IMR-90 (cell line): ENCODE measurements around the gene L3MBTL3. TPM values are rescaled to one million over a fixed set of nuclear protein-coding genes. Genes with fewer than 3 reads are reported as not detected.

Experiments used
- ATAC-seq: fragments of 200-7000 bp; cut with Tn5 transposase; 2 replicates; pipeline ENCODE4 v1.9.1; 2020; ENCODE audit warnings: low read depth, mild to moderate bottlenecking, moderate library complexity
- BruUV-seq: library from RNA; stranded (reverse); fragments of 400-500 nt; replicated peaks from 2 replicates; lab custom pipeline; 2021; lab: Mats Ljungman, UMichigan
- CTCF ChIA-PET: fragments of 300-600 bp; formaldehyde crosslinking; extraction: SDS; loops from one replicate; lab custom pipeline; 2021; ENCODE audit warnings: antibody characterized with exemption; lab: Yijun Ruan, JAX
- POLR2A ChIA-PET: fragments of 300-600 bp; sonication (Branson Sonifier 250); formaldehyde crosslinking; loops from one replicate; lab custom pipeline; 2022; ENCODE audit warnings: antibody characterized with exemption; ENCODE audit not compliant: unreplicated experiment; lab: Charles Lee
- DNase-seq: peaks from one replicate; pipeline ENCODE4 v3.0.0; 2013
- H2AFZ ChIP-seq: replicated peaks from 2 replicates; pipeline ENCODE3; 2013; ENCODE audit warnings: low read length, mild to moderate bottlenecking; ENCODE audit not compliant: poor library complexity
- H2AK5ac ChIP-seq: 2 replicates; pipeline ENCODE4 v1.6.1; 2013; ENCODE audit warnings: low read depth, low read length, inconsistent platforms
- H2AK9ac ChIP-seq: replicated peaks from 2 replicates; pipeline ENCODE3; 2013; ENCODE audit warnings: mild to moderate bottlenecking, low read depth, low read length, moderate library complexity; ENCODE audit not compliant: poor library complexity
- H2BK120ac ChIP-seq: 2 replicates; pipeline ENCODE4 v1.6.1; 2013; ENCODE audit warnings: low read depth, low read length, inconsistent platforms
- H2BK15ac ChIP-seq: 3 replicates; pipeline ENCODE4 v1.6.1; 2013; ENCODE audit warnings: low read depth, low read length, inconsistent platforms
- H2BK20ac ChIP-seq: 2 replicates; pipeline ENCODE4 v1.6.1; 2013; ENCODE audit warnings: low read depth, mild to moderate bottlenecking, inconsistent platforms, low read length, moderate library complexity
- H2BK5ac ChIP-seq: 2 replicates; pipeline ENCODE4 v1.6.1; 2013; ENCODE audit warnings: mild to moderate bottlenecking, low read depth, low read length, inconsistent platforms; ENCODE audit not compliant: poor library complexity, severe bottlenecking
- H3K14ac ChIP-seq: replicated peaks from 2 replicates; pipeline ENCODE4 v1.6.1; 2013; ENCODE audit warnings: low read depth, low read length, inconsistent platforms
- H3K18ac ChIP-seq: 2 replicates; pipeline ENCODE4 v1.6.1; 2013; ENCODE audit warnings: low read depth, low read length, control low read depth
- H3K23ac ChIP-seq: 2 replicates; pipeline ENCODE4 v1.6.1; 2013; ENCODE audit warnings: low read depth, low read length, inconsistent platforms
- H3K27ac ChIP-seq: 2 replicates; pipeline ENCODE4 v1.5.1; 2013; ENCODE audit warnings: mild to moderate bottlenecking, control low read depth, low read length; ENCODE audit not compliant: insufficient read depth
- H3K27me3 ChIP-seq: 2 replicates; pipeline ENCODE4 v1.6.1; 2013; ENCODE audit warnings: low read length; ENCODE audit not compliant: control insufficient read depth, insufficient read depth
- H3K36me3 ChIP-seq: 2 replicates; pipeline ENCODE4 v1.6.1; 2013; ENCODE audit warnings: low read length, mixed read lengths; ENCODE audit not compliant: control insufficient read depth, insufficient read depth
- H3K4ac ChIP-seq: 2 replicates; pipeline ENCODE4 v1.6.1; 2013; ENCODE audit warnings: low read depth, low read length, inconsistent platforms
- H3K4me1 ChIP-seq: 2 replicates; pipeline ENCODE4 v1.6.1; 2013; ENCODE audit warnings: low read length, mixed read lengths; ENCODE audit not compliant: control insufficient read depth, insufficient read depth
- H3K4me2 ChIP-seq: 2 replicates; pipeline ENCODE4 v1.6.1; 2013; ENCODE audit warnings: low read depth, mild to moderate bottlenecking, control low read depth, low read length, moderate library complexity
- H3K4me3 ChIP-seq: 2 replicates; pipeline ENCODE4 v1.5.1; 2013; ENCODE audit warnings: low read depth, mild to moderate bottlenecking, control low read depth, low read length, moderate library complexity; ENCODE audit not compliant: insufficient read depth
- H3K56ac ChIP-seq: 2 replicates; pipeline ENCODE4 v1.6.1; 2013; ENCODE audit warnings: low read length, inconsistent platforms; ENCODE audit not compliant: insufficient read depth; ENCODE audit errors: extremely low read depth
- H3K79me1 ChIP-seq, 2 experiments: 2 replicates each; pipeline ENCODE4 v1.6.1; 2013; ENCODE audit warnings: low read length in 2 of 2, inconsistent platforms in 1 of 2, low read depth in 1 of 2
- H3K9ac ChIP-seq: 2 replicates; pipeline ENCODE4 v1.6.1; 2013; ENCODE audit warnings: low read depth, low read length, control low read depth
- H3K9me1 ChIP-seq: 2 replicates; pipeline ENCODE4 v1.6.1; 2013; ENCODE audit warnings: low read length, inconsistent platforms; ENCODE audit not compliant: insufficient read depth
- H3K9me3 ChIP-seq: 2 replicates; pipeline ENCODE4 v1.6.1; 2013; ENCODE audit warnings: low read length; ENCODE audit not compliant: control insufficient read depth, insufficient read depth
- H4K20me1 ChIP-seq: 2 replicates; pipeline ENCODE4 v1.6.1; 2013; ENCODE audit warnings: low read length, inconsistent platforms; ENCODE audit not compliant: insufficient read depth
- H4K5ac ChIP-seq: 2 replicates; pipeline ENCODE4 v1.6.1; 2013; ENCODE audit warnings: mild to moderate bottlenecking, low read depth, low read length, control low read depth
- H4K8ac ChIP-seq, 2 experiments: 2 replicates each; pipeline ENCODE4 v1.6.1; 2013; ENCODE audit warnings: low read depth in 2 of 2, low read length in 2 of 2, control low read depth in 1 of 2, inconsistent platforms in 1 of 2
- H4K91ac ChIP-seq: 2 replicates; pipeline ENCODE4 v1.6.1; 2013; ENCODE audit warnings: low read depth, low read length, inconsistent platforms; ENCODE audit not compliant: insufficient read depth
- BHLHE40 ChIP-seq: fragments of 150-350 bp; IDR thresholded peaks from 2 replicates; pipeline ENCODE4 v1.6.1; 2016; ENCODE audit warnings: mild to moderate bottlenecking, low read depth, low read length
- CEBPB ChIP-seq: IDR thresholded peaks from 2 replicates; pipeline ENCODE4 v1.6.1; 2012; ENCODE audit warnings: low read depth, low read length, improper control_type of control experiment
- CHD1 ChIP-seq: IDR thresholded peaks from 2 replicates; pipeline ENCODE4 v1.6.1; 2012; ENCODE audit warnings: low read depth, low read length, improper control_type of control experiment
- FOS ChIP-seq: fragments of 150-350 bp; IDR thresholded peaks from 2 replicates; pipeline ENCODE4 v1.6.1; 2016; ENCODE audit warnings: low read depth, low read length
- MAFK ChIP-seq: IDR thresholded peaks from 2 replicates; pipeline ENCODE4 v1.6.1; 2012; ENCODE audit warnings: low read depth, low read length, improper control_type of control experiment
- MXI1 ChIP-seq: IDR thresholded peaks from 2 replicates; pipeline ENCODE4 v1.6.1; 2012; ENCODE audit warnings: low read depth, mild to moderate bottlenecking, low read length, moderate library complexity, borderline replicate concordance
- NFE2L2 ChIP-seq: fragments of 150-350 bp; IDR thresholded peaks from 2 replicates; pipeline ENCODE4 v1.6.1; 2016; ENCODE audit warnings: low read depth, mild to moderate bottlenecking, low read length
- POLR2A ChIP-seq: IDR thresholded peaks from 2 replicates; pipeline ENCODE4 v1.6.1; 2012; ENCODE audit warnings: mild to moderate bottlenecking, low read depth, low read length
- RAD21 ChIP-seq: IDR thresholded peaks from 2 replicates; pipeline ENCODE4 v1.6.1; 2012; ENCODE audit warnings: low read length, improper control_type of control experiment
- RCOR1 ChIP-seq: IDR thresholded peaks from 2 replicates; pipeline ENCODE4 v1.6.1; 2012; ENCODE audit warnings: mild to moderate bottlenecking, low read length, improper control_type of control experiment; ENCODE audit not compliant: insufficient replicate concordance
- RFX5 ChIP-seq: IDR thresholded peaks from 2 replicates; pipeline ENCODE4 v1.8.0; 2012; ENCODE audit warnings: low read depth, mild to moderate bottlenecking, low read length, moderate library complexity
- SMC3 ChIP-seq: fragments of 150-350 bp; IDR thresholded peaks from 2 replicates; pipeline ENCODE4 v1.6.1; 2016; ENCODE audit warnings: low read depth, mild to moderate bottlenecking, antibody characterized with exemption, low read length, moderate library complexity
- WGBS, 2 experiments: methylation state at CpG; one replicate each; pipeline versions ENCODE4 v1.1.5 to v1.1.7; 2013; ENCODE audit warnings: missing lambda C conversion rate in 2 of 2; ENCODE audit not compliant: insufficient read length in 1 of 2; ENCODE audit errors: extremely low coverage in 2 of 2; 5-methylcytosine and 5-hydroxymethylcytosine counted together
- dilution Hi-C: fragments of 300-500 bp; cut with HindIII; formaldehyde crosslinking; loops from one replicate; pipeline ENCODE4 v1.14.3; 2018; ENCODE audit warnings: low sequenced_read_pairs; ENCODE audit not compliant: unreplicated experiment
- in situ Hi-C: fragments of 300-500 bp; cut with MboI; formaldehyde crosslinking; loops from 3 replicates; pipeline ENCODE4 v1.14.3; 2019; ENCODE audit warnings: low sequenced_read_pairs, inconsistent platforms, mixed read lengths
- intact Hi-C: fragments of 100-400 bp; cut with micrococcal nuclease; formaldehyde crosslinking; loops from 2 replicates; pipeline ENCODE4 v1.10.0; 2022
- polyA plus RNA-seq, 3 experiments: library from polyadenylated mRNA; depleted of rRNA; stranded (reverse); fragments of >200 nt; gene quantifications; 2 replicates each; pipeline ENCODE4 v1.2.3, GENCODE V29; 2012; ENCODE audit warnings: low replicate concordance in 1 of 3
- total RNA-seq: library from RNA; depleted of rRNA; stranded (reverse); fragments of >200 nt; gene quantifications from 2 replicates; pipeline ENCODE4 v1.2.3, GENCODE V29; 2012
- TF ChIP-seq, protein P1 (sequence below): fragments of 150-350 bp; IDR thresholded peaks from 2 replicates; pipeline ENCODE4 v1.6.1; 2017; ENCODE audit warnings: mild to moderate bottlenecking, antibody characterized with exemption, low read length, low read depth
- TF ChIP-seq, protein P2 (sequence below): conservative IDR thresholded peaks from 2 replicates; pipeline ENCODE4 v1.5.1; 2012; ENCODE audit warnings: mild to moderate bottlenecking, low read depth, low read length, improper control_type of control experiment
- TF ChIP-seq, protein P3 (sequence below): fragments of 150-350 bp; IDR thresholded peaks from 2 replicates; pipeline ENCODE4 v1.6.1; 2016; ENCODE audit warnings: low read depth, mild to moderate bottlenecking, low read length, moderate library complexity, borderline replicate concordance

L3MBTL3 gene
- total and polyA plus RNA-seq, 2 of the 4 experiments (the other 2 are of a cell fraction): 7.2 to 10.9 TPM

DNA sequence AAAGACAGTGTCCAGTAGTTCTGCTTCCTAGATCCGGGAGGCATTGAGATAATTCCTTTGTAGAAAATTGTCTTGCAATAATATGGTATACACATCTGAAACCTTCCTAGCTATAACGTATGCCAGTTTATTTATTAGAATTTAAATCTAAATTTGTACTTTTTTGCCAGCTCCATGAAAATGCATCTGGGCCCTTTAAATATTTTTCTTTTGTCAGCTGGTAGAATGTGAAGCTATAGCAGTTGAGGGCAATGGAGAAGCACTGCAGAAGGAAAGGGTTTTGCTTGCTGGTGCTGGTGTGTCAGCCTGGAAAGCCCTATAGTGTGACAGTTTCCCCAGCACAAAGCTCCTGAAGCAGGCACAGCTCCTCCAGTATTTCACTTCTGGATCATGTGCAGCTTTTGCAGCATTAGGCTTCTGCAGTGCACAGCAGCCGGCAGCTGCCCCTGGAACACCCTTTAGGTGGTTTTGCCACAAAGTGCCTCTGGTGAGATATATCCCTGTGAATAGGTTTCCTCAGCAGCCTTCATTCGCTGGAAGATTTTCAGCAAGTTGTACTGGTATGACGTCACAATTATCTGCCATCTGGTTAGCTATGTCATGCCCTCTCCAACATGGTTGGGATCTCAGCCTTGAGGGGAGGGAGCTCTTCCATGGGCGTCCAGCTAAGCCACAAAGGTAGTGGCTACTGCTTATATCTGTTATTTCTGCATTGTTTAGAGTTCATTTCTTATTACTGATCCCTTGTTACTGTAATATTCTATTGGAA lies 40.0 kb upstream of the L3MBTL3 start:
- no peaks in the 10 kb centered on the region for H3K79me1 ChIP-seq
- TF ChIP-seq, protein P1, sequence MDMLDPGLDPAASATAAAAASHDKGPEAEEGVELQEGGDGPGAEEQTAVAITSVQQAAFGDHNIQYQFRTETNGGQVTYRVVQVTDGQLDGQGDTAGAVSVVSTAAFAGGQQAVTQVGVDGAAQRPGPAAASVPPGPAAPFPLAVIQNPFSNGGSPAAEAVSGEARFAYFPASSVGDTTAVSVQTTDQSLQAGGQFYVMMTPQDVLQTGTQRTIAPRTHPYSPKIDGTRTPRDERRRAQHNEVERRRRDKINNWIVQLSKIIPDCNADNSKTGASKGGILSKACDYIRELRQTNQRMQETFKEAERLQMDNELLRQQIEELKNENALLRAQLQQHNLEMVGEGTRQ: no peak
- TF ChIP-seq, protein P2, sequence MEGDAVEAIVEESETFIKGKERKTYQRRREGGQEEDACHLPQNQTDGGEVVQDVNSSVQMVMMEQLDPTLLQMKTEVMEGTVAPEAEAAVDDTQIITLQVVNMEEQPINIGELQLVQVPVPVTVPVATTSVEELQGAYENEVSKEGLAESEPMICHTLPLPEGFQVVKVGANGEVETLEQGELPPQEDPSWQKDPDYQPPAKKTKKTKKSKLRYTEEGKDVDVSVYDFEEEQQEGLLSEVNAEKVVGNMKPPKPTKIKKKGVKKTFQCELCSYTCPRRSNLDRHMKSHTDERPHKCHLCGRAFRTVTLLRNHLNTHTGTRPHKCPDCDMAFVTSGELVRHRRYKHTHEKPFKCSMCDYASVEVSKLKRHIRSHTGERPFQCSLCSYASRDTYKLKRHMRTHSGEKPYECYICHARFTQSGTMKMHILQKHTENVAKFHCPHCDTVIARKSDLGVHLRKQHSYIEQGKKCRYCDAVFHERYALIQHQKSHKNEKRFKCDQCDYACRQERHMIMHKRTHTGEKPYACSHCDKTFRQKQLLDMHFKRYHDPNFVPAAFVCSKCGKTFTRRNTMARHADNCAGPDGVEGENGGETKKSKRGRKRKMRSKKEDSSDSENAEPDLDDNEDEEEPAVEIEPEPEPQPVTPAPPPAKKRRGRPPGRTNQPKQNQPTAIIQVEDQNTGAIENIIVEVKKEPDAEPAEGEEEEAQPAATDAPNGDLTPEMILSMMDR: no peak
- TF ChIP-seq RAD21 (no peak), BHLHE40 (no peak), RCOR1 (no peak), RFX5 (no peak), FOS (no peak), POLR2A (no peak), MXI1 (no peak), CEBPB (no peak), SMC3 (no peak), NFE2L2 (no peak), MAFK (no peak), CHD1 (no peak)
- TF ChIP-seq, protein P3, sequence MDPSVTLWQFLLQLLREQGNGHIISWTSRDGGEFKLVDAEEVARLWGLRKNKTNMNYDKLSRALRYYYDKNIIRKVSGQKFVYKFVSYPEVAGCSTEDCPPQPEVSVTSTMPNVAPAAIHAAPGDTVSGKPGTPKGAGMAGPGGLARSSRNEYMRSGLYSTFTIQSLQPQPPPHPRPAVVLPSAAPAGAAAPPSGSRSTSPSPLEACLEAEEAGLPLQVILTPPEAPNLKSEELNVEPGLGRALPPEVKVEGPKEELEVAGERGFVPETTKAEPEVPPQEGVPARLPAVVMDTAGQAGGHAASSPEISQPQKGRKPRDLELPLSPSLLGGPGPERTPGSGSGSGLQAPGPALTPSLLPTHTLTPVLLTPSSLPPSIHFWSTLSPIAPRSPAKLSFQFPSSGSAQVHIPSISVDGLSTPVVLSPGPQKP: no peak
- H3K23ac ChIP-seq: no peak overlapping the region
- H2BK5ac ChIP-seq: no peak overlapping the region
- ATAC-seq: no peak
- in situ Hi-C loops: no loop called here
- POLR2A ChIA-PET: no interaction called here
- H2BK15ac ChIP-seq: no peak overlapping the region
- no peak for DNase-seq
- H2AK9ac ChIP-seq: no peak overlapping the region
- no peak overlapping the region for H3K4ac ChIP-seq
- no peak overlapping the region for H3K4me3 ChIP-seq
- no peaks in the 10 kb centered on the region for H4K20me1 ChIP-seq
- peaks cover 15% of the 10 kb centered on the region for H3K9me3 ChIP-seq
- H3K9ac ChIP-seq: no peak overlapping the region
- CTCF ChIA-PET: interaction anchor here (0.5 to 1.1 kb wide), 2 partner anchors 114 to 203 kb away, joined by 3 read pairs; no protein-coding TSS in a partner anchor
- no peak overlapping the region for H2BK20ac ChIP-seq
- no peak overlapping the region for H4K5ac ChIP-seq
- H4K8ac ChIP-seq: no peak overlapping the region
- intact Hi-C loops: no loop called here
- WGBS, 2 experiments: 100% methylated on average over 1 of the region's 6 CpGs; no CpG with 5 or more reads in 1 of the 2 experiments
- H2AFZ ChIP-seq: no peak overlapping the region
- BruUV-seq: no TSS peak
- no peak overlapping the region for H2BK120ac ChIP-seq
- H3K36me3 ChIP-seq: no peaks in the 10 kb centered on the region
- H3K4me1 ChIP-seq: no peaks in the 10 kb centered on the region
- no peak overlapping the region for H3K18ac ChIP-seq
- no peak overlapping the region for H2AK5ac ChIP-seq
- H3K14ac ChIP-seq: no peak overlapping the region
- H3K9me1 ChIP-seq: no peaks in the 10 kb centered on the region
- H3K27ac ChIP-seq: no peak overlapping the region
- no peaks in the 10 kb centered on the region for H3K27me3 ChIP-seq
- H4K91ac ChIP-seq: no peak overlapping the region
- H3K4me2 ChIP-seq: no peak overlapping the region
- no peak overlapping the region for H3K56ac ChIP-seq
- dilution Hi-C loops: no loop called here
